Stimulated activated CD8-positive, alpha-beta memory T cell treated with anti-CD3 and anti-CD28 coated beads, Interleukin-12 subunit alpha, Interleukin-12 subunit beta, amount 100 ng/mL, for 24 hours (primary cell): ENCODE measurements around the gene SLX9.
"Not testable (repeated sequence)": the region's sequence is repeated elsewhere in the genome, so short reads cannot be mapped to it uniquely, and the experiment has no call there.

Experiments used
- DNase-seq: peaks from one replicate; pipeline ENCODE4 v3.0.0-alpha.2; 2020; ENCODE audit errors: extremely low read depth

SLX9 gene

DNA sequence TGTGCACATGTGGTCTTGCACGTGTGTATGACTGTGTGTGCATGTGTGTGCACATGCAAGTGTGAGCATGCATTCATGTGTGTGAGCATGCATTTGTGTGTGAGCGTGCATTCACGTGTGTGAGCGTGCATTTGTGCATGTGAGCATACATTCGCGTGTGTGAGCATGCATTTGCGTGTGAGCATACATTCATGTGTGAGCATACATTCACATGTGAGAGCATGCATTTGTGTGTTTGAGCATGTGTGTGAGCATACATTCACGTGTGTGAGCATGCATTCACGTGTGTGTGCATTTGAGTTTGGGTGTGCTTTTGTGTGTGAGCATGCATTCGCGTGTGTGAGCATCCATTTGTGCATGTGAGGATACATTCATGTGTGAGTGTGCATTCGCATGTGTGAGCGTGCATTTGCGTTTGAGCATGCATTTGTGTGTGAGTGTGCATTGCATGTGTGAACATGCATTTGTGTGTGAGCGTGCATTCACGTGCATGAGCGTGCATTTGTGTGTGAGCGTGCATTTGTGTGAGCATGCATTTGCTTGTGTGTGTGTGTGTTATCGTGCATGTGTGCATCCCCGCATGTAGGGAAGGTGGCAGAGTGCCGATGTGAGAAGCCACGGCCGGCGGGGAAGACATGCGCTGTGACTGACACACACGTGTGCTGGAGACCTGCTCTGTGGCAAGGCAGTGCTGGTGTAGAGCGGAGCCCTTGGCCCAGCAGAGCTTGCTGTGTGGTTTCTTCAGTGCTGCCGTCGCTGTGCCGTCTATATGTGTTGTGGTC, 37.4 kb upstream of the SLX9 start:
- no peak for DNase-seq

DNA sequence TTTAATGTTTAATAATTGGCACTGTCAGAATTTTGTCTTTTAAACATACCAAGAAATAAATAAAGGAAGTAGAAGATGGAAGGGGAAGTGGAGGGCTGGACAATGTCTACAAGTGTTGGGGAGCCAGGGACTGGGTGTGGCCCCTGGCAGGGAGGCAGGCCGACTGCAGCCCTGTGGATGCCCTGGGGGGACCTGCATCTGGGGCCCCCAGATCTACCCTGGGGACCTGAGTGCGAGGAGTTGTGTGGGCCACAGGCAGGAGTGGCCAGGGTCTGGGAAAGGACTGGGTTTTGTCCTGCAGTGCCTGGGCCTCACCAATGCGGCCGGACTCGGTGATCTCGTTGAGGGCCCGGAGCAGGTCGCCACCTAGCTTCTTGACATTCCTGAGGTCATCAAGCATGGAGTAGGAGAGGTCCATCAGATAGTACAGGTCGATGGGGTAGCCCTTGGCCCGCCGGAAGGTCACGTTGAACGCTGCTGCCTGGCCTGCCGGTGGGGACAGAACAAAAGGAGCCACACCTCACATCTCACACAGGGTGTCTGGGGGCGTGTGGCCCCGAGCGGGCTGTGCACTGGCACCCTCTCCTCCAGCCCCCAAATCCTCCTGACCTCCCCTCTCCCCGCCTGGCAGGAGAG, 36.7 kb upstream of the SLX9 start:
- no peak for DNase-seq

DNA sequence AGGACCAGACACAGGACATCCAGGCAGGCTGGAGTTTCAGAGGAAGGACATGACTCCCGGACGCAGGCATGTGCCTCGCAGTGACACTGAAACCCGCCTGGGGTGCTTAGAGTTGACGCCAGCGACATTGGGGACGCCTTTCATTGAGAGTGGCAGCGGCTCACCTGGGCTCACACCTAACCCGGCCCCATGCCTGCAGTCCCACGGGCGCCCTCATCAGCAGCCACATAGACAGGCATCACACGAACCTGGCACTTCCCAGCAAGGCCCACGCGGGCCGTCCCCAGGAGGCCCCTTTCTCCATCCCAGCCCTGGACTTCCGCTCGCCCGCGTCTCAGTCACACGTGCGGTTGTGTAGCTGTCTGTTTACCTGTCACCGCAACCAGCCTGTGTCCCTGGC, 36.1 kb upstream of the SLX9 start:
- DNase-seq = no peak

DNA sequence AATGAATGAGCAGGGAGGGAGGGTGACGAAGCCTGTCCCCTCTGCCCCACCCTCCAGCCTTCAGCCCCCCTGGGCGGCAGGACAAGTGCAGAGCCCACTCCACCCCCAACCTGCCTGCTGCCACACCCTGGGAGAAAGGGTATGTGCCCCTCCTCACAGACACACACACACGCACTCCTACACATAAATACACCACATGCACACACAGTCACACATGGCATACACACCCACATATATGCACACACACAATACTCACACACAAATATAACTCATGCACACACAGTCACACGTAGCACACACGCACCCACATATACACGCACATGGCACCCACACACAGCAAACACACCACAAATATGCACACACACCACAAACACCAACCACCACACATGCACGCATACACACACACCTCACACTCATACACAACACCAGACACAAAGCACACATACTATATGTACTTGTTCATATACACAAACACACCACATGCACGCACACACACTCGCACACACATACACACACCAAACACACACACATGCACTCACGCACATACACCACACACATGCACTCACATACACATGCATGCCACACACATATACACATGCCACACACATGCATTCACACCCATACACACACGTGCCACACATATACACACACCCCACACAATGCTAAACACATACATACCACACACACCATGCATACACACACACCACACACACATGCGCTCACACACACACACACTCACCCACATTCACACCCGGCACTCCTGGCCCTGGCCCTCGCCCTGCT, 35.5 kb upstream of the SLX9 start:
- no peak for DNase-seq

DNA sequence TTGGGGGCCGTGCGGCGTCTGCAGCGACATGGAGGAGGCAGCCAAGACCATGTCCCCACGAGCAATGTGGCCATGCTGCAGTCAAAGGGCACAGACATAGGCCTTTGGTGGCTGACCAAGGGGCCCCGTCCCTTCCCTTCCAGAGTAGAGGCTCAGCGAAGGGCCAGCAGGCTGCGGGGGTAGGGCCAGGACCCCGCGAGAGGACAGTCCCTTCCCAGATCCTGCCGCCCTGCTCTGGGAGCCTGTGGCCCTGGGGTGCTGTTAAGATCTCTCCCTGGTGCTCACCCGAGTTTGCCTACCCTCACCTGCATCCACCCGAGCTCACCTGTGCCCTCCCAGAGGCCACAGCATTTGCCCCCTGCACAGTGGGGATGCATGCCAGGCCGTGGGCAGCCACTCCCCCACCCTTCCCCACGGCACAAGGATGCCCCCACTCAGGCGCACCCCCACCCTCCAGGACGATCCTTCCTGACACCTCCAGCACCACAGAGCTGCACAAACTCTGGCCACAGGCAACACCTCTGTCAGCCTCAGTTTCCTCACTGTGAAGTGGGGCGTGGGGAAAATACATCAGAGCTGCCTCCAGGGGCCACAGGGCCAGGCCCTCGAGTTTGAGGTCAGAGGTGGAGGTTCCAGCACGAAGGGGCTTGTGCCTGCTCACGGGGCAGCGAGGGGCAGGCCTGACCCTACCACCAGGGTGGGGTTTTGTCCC, 34.7 kb upstream of the SLX9 start:
- DNase-seq = no peak

DNA sequence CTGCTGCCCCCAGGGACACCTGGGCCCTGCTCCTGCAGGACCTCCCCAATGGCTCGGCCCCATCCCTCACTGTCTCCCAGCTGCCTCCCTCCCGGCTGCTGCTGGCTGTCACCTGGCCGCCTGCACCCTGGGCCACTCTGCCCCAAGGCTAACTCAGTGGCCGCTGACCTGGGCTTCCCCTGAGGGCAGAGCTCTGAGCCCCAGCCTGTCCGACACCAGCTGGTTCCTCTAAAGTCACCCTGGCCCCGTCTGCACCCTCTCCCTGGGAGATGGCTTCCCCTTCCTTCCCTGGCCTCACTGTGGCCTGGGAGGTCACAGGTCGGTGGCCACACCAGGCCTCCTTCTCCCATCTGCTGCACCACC, 34.1 kb upstream of the SLX9 start:
- no peak for DNase-seq

DNA sequence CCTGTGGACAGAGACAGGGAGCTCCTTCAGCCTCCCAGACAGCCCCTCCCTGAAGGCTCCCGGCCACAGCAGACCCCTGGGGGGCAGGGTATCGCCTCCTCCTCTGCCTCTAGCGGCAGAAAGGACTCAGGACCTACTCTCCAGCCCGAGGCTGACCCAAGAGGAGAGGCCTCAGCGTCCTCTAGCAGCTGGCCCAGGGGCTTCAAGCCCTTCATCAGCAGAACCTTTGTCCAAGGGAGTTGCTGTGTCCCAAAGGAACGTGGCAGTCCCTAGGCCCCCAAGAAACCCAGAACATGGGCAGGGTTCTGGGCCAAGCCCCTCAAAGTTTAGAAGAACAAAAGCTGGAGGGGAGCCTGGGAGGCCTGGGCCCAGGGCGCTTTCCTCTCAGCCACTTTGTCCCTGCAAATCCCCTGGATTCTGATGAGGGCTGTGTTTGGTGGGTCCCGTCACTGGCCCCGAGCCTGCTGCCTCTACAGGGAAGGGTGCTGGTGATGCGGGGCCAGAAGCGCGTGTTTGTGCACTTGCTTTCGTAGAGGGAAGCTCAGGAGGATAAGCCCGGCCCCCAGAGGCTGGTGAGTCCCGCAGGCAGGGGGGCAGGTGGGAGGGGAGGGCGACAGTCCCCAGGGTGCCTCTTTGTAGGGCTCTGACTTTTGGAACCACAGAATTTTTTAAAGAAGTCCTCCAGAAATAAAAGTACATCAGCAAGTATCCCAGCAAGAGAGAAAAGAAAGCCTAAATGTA, 32.4 kb upstream of the SLX9 start:
- no peak for DNase-seq

DNA sequence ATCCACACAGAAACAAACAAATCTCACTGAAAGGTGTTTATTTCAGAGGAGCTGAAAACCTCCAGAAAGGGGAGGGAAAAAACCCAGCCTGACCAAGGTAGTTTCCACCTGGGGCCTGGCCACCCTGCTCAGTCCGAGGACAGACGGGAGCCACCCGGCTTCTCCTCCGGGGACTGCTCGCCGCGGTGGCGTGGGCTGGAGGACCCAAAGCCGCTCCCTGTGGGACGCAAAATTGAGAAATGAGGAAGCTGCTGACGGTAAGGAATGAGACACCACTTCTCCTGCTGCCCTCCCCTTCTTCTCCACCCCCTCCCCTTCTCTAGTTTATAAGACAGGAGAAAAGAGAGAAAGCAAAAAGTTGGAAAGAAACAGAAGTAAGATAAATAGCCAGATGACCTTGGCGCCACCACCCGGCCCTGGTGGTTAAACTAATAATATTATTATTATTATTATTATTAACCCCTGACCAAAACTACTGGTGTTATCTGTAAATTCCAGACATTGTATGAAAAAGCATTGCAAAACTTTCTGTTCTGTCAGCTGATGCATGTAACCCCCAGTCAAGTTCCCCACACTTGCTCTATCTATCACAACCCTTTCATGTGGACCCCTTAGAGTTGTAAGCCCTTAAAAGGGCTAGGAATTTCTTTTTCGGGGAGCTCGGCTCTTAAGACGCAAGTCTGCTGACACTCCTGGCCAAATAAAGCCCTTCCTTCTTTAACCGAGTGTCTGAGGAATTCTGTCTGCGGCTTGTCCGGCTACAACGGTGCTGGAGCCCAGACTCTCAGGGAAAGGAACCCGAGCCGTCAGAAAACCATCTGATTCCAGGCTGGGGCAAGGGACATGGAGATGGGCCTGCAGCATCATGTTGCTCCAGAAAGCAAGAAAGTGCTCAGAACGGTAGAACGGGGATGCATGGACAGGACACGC, 31.6 kb upstream of the SLX9 start:
- DNase-seq = no peak

DNA sequence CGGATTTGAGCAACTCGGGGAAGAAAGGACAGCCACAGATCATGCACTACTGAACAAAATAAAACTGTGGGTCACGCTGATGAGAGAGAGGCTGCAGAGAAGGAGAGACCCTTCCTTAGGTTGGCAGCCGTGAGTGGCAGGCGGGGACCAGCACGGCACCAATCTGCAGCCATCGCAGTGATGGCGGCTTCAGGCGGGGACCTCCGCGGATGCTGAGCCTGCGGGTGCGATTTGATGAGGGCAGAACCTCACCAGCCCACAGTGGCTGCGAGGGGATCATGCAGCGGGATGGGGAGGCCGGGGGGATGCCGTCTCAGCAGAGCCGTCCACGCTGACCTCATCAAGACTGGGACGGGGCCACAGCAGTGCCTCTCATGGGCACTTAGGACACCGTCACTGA, 30.9 kb upstream of the SLX9 start:
- no peak for DNase-seq

DNA sequence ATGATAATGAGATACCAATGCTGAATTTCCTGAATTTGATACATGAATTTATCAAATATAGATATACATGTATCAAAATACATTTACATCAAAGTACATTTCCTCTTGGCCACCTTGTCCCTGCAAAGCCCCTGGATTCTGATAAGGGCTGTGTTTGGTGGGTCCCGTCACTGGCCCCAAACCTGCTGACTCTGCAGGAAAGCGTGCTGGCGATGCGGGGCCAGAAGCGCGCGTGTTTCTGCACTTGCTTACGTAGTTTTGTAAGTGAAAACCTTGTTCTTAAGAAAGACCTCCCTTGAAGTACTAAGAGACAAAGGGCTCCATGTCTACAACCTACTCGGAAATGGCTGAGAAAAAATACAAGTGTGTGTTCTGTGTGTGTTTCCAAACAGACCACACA, 30.1 kb upstream of the SLX9 start:
- DNase-seq = no peak

DNA sequence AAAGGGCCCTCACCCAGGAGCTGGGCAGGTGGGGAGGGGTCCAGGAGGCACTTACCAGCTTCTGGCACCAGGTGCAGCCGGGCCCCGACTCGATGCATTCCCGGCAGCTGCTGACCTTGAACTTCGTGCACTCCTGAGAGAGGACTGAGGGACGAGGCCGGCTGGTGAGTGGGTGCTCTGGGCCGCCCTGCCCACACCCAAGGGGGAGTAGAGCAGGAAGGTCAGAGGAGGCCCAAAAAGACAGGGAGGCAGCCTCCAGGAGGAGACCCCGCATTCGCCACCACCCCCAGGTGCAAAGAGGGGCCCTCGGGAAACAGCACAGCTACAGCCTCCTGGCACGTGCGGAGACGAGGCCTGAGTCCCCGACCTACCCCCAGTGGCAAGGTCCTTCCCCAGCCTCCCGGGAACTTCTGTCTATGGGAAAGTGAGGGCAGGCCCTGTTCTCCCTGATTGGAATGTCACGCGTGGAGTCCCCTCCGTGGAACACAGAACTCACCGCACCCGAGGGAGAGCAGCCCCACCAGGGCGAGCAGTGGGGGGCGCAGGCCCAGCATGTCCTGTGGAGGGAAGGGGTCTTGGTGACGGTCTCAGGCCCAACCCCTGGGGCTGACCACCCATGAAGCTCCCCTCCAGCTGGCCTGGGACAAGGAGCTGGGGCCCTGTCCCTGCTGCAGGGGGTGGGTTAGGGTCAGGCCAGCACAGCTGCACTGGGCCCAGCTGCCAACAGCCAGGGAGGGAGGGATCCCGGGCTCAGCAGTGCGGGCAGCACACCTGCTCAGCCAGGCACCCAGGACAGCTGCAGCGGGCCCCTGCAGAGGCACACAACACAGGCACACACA, 29.4 kb upstream of the SLX9 start:
- DNase-seq = no peak

DNA sequence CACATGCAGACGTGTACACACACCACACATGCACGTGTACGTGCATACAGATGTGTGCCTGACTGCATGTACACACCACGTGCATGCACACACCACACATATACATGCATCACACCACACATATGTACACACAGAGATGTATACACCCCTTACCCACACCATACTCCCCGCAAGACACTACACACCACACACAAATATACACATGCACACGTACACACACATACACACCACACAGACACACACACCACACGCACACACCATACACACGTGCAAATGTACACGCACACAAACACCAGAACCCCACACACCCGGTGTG, 28.8 kb upstream of the SLX9 start:
- DNase-seq = no peak

DNA sequence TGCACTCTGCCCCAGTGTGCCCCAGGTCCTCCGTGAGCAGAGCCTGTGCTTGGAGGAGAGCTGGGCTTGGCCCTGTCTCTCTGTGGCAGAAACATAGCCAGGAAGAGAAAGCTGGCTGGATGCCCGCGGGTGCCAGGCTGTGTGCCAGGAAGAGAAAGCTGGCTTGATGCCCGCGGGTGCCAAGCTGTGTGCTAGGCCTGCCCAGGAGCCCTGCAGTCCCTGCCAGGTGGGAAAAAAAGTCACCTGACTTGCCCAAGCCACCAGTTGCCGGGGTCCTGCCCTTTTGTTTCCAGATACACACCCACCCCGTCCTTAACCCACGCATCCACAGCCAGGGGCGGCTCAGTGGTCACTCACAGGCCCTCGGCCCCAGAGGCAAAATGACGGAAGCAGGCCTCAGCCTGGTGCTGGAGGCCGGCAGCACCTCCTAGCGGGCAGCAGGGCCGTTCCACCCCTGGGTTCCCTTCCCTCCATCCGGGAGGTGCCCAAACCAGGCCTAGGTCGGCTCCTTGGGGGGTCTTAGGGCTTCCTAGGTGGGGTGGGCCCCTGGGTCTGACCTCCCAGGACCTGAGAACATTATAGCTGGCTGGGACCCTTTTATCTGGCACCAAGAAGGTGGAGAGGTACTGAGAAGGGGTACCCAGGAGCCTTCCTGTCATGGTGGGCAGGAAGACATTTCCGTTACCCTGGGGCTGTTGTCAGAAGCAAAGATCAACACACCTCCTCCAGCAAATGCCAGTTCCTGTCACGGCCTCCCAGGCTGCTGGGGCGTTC, 28.3 kb upstream of the SLX9 start:
- no peak for DNase-seq

DNA sequence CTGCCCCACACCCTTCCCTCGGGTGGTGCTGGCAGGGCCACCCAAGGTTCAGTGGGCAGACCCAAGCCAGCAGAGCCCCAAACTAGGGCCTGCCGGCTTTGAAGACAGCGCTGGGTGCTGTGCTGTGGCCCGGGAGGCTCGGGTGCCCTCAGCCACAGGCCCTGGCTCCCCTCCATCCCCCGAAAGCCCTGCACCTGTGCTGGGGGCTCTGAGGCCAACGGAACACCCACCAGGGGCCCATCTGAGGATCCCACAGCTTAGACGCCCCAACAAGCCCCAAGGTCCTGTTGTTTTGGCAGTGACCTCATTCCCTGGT, 27.7 kb upstream of the SLX9 start:
- no peak for DNase-seq

DNA sequence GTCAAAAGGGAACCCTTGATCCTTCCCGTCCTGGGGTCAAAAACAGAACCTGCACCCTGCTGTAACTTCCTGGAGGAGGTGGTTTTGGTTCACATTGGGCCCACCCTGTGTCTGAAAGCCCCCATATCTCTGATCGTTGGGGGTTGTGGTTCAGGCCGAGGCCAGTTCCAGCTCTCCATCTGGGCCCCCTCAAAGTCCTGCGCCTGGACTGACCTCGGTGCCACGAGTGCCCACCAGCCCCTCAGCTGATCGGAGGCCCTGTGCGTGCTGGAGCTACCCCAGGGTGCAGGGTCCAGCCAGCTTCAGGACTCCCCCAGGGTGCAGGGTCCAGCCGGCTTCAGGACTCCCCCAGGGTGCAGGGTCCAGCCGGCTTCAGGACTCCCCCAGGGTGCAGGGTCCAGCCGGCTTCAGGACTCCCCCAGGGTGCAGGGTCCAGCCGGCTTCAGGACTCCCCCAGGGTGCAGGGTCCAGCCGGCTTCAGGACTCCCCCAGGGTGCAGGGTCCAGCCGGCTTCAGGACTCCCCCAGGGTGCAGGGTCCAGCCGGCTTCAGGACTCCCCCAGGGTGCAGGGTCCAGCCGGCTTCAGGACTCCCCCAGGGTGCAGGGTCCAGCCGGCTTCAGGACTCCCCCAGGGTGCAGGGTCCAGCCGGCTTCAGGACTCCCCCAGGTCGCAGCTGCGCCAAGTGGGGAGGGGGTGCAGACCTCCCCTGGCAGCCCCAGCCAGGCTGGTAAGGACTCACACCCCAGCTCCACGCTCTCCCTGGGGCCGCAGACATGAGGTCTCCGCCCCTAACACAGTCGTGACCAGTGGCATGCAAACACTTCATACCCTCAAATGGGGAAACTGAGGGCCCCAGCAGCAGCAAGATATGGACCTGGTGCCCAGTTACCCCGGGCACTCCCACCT, 27.1 kb upstream of the SLX9 start:
- not testable (repeated sequence) for DNase-seq

DNA sequence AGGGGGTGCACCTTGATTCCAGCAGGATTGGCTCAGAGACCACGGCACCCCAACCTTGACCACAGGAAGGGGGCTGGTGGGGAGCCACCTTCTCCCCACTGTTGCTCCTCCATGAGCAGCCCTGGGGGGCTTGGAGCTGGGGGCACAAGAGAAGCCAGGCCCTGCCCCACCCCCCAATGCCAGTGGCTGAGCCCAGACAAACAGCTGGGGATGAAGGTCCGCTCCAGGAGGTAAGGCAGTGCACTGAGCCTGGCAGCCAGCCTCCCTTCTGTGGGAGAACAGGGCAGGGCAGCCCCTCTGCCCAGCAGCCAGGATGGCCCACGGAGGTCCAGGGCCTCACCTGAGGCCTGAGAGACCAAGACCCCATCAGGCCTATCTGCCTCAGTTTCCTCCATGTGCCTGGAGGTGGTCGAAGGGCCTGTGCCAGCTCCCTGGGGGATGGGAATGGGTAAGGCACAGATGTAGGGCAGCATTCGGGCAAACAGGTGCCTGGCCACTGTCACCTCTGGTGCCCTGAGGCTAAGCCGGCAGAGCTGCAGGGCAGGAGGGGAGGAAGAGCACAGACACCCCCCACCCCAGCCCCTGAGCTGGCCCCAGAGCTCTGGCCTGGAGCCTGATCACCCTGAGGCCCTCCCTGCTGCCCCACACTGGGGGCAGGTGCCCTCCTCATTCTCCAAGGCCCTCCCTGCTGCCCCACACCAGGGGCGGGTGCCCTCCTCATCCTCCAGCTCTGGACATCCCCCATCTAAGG, 26.2 kb upstream of the SLX9 start:
- no peak for DNase-seq

DNA sequence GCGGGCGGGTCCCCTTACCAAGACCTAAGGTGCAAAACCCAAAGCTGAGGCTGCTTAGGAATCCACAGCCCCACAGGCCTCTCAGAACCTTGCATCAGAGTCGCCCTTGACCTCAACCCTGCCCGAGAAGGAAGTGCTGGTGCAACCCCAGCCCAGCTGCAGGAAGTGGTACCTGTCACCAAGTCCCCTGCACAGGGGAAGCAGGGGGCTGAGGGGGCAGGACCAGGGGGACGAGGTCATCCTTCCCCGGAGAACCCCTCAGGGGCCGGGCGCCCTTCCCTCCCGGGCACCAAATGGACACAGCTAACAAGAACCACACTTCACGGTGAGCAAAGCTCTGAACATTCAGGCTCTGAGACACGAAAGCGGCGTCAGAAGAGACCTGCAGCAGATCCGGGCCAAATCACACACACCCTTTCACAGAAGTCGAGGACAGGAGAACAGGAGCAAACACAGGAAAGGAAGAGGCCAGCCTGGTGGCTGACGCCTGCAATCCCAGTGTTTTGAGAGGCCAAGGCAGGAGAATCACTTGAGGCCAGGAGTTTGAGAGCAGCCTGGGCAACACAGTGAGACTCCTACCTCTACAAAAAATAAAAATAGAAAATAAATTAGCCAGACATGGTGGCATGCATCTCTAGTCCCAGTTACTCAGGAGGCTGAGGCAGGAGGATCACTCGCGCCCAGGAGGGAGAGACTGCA, 25.5 kb upstream of the SLX9 start:
- DNase-seq = no peak
